ENCODE measurements around the gene ST6GAL2. TPM values are rescaled to one million over a fixed set of nuclear protein-coding genes. Genes with fewer than 3 reads are reported as not detected.

Gene ST6GAL2
- total RNA-seq, 2 donors from 2014 or later: 7.8 to 17.9 TPM

DNA sequence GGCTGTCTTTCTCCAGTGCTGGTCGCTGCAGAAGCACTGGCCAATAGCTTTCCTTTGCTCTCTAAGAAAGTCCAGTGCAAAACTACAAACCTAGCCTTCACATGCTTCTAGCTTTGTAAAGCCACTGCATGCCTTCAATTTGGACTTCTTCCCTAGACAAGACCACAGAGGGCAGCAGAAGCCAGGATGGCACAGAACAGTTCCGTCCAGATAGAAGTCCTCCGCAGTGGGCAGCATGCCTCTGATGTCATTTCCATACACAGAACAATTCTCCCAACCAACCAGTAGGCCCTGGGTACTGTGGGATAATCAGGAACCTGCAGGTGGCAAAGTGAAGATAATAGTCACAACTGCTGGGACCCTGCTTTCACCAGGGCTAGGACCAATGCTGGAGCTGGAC is 3.3 kb downstream of the ST6GAL2 start:
- DNase-seq: no peak
- peaks cover 29% of the 10 kb centered on the region for H3K27me3 Mint-ChIP-seq (ENCODE audit: insufficient read depth)
- H3K4me3 Mint-ChIP-seq: no peak overlapping the region
- H3K36me3 Mint-ChIP-seq (ENCODE audit: low read depth): no peaks in the 10 kb centered on the region
- no peak overlapping the region for H3K27ac Mint-ChIP-seq
- peaks cover 5% of the 10 kb centered on the region for H3K4me1 ChIP-seq (ENCODE audit: control insufficient read depth, insufficient read depth, low read length)
- no peaks in the 10 kb centered on the region for H3K36me3 ChIP-seq (ENCODE audit: control insufficient read depth, insufficient read depth, low read length)
- no peaks in the 10 kb centered on the region for H3K9me3 ChIP-seq (ENCODE audit: control insufficient read depth, low read length)
- H3K4me3 ChIP-seq (ENCODE audit: low read length): no peak overlapping the region
- peaks cover 25% of the 10 kb centered on the region for H3K4me1 Mint-ChIP-seq
- no peak overlapping the region for H3K9ac ChIP-seq (ENCODE audit: extremely low read depth, low read length, poor library complexity, severe bottlenecking)
- TF ChIP-seq CTCF (conservative IDR thresholded peaks at IDR 0.05): peak; percentile 49
- no peak overlapping the region for H3K27ac ChIP-seq (ENCODE audit: low read depth, low read length)
- H3K9me3 Mint-ChIP-seq: no peaks in the 10 kb centered on the region
- H3K27me3 ChIP-seq (ENCODE audit: control insufficient read depth, insufficient read depth, low read length, poor library complexity, severe bottlenecking): peaks cover 26% of the 10 kb centered on the region
- WGBS, 2 experiments (ENCODE audit: insufficient coverage in 1 of 2, insufficient read length in 1 of 2): 87 to 100% methylated on average over 2 to 3 of the region's 3 CpGs

- H3K27me3 Mint-ChIP-seq (ENCODE audit: insufficient read depth): peaks cover 3% of the 10 kb centered on the region
- TF ChIP-seq CTCF (conservative IDR thresholded peaks at IDR 0.05): no peak
- no peaks in the 10 kb centered on the region for H3K27me3 ChIP-seq (ENCODE audit: control insufficient read depth, insufficient read depth, low read length, poor library complexity, severe bottlenecking)
These were observed 7.8 kb downstream of the ST6GAL2 start for GRCh38 chr2:106878206-106878605.

DNA sequence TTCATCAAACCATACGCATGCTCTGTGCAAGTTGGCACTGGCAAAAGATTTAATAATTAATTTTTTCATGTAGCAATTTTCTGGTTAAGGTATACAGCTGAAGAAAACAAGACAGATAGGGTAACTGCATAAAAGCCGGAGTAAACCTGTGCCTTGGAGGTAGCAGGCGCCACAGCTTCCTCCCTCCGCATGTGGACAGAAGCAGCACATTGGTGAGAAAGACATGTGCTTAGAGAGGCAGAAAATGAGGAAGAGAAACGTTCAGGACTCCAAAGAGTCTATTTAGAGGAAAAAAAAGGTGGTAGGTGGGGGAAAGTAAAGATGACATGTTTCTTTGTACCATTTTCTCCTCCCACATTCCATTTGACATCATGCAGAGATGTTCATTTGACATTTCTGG is 9.3 kb downstream of the ST6GAL2 start:
- peaks cover 2% of the 10 kb centered on the region for H3K9me3 Mint-ChIP-seq
- no peaks in the 10 kb centered on the region for H3K36me3 Mint-ChIP-seq (ENCODE audit: low read depth)
- no peak for DNase-seq
- no peak overlapping the region for H3K4me3 ChIP-seq (ENCODE audit: low read length)
- no peak overlapping the region for H3K27ac ChIP-seq (ENCODE audit: low read depth, low read length)
- H3K36me3 ChIP-seq (ENCODE audit: control insufficient read depth, insufficient read depth, low read length): no peaks in the 10 kb centered on the region
- TF ChIP-seq CTCF (conservative IDR thresholded peaks at IDR 0.05): no peak
- H3K4me1 ChIP-seq (ENCODE audit: control insufficient read depth, insufficient read depth, low read length): no peaks in the 10 kb centered on the region
- no peaks in the 10 kb centered on the region for H3K27me3 Mint-ChIP-seq (ENCODE audit: insufficient read depth)
- H3K27ac Mint-ChIP-seq: no peak overlapping the region
- no peak overlapping the region for H3K4me3 Mint-ChIP-seq
- 92% methylated on average over 2 to 5 of the region's 5 CpGs for WGBS, 2 experiments (ENCODE audit: insufficient coverage in 1 of 2, insufficient read length in 1 of 2)
- peaks cover 10% of the 10 kb centered on the region for H3K9me3 ChIP-seq (ENCODE audit: control insufficient read depth, low read length)
- no peak overlapping the region for H3K9ac ChIP-seq (ENCODE audit: extremely low read depth, low read length, poor library complexity, severe bottlenecking)
- no peaks in the 10 kb centered on the region for H3K27me3 ChIP-seq (ENCODE audit: control insufficient read depth, insufficient read depth, low read length, poor library complexity, severe bottlenecking)
- H3K4me1 Mint-ChIP-seq: no peaks in the 10 kb centered on the region

More at GRCh38 chr2:106878206-106878605, 7.8 kb downstream of the ST6GAL2 start:
- H3K27ac Mint-ChIP-seq: no peak overlapping the region
- peaks cover 7% of the 10 kb centered on the region for H3K4me1 Mint-ChIP-seq
- WGBS, 2 experiments (ENCODE audit: insufficient coverage in 1 of 2, insufficient read length in 1 of 2): 86 to 93% methylated on average over 4 of the region's 4 CpGs
- no peaks in the 10 kb centered on the region for H3K4me1 ChIP-seq (ENCODE audit: control insufficient read depth, insufficient read depth, low read length)
- no peak overlapping the region for H3K4me3 Mint-ChIP-seq
- DNase-seq: no peak
- H3K27ac ChIP-seq (ENCODE audit: low read depth, low read length): no peak overlapping the region
- no peak overlapping the region for H3K9ac ChIP-seq (ENCODE audit: extremely low read depth, low read length, poor library complexity, severe bottlenecking)
- no peaks in the 10 kb centered on the region for H3K36me3 Mint-ChIP-seq (ENCODE audit: low read depth)
- no peaks in the 10 kb centered on the region for H3K9me3 Mint-ChIP-seq
- H3K4me3 ChIP-seq (ENCODE audit: low read length): no peak overlapping the region
- H3K9me3 ChIP-seq (ENCODE audit: control insufficient read depth, low read length): peaks cover under 1% of the 10 kb centered on the region
- H3K36me3 ChIP-seq (ENCODE audit: control insufficient read depth, insufficient read depth, low read length): no peaks in the 10 kb centered on the region
